Gastroesophageal sphincter (tissue), 3 donors: ENCODE data around the gene TSKU.

Source experiments
- CTCF ChIP-seq, 4 experiments: fragments of 200-600 bp in 2 of 4; fragments of 450-650 bp in 2 of 4; sonication (generic) in 1 of 4; IDR thresholded peaks; one replicate each; pipeline ENCODE4 v1.5.1; 2017 to 2019; ENCODE audit warnings: antibody characterized with exemption in 4 of 4, mild to moderate bottlenecking in 2 of 4, moderate library complexity in 2 of 4
- EP300 ChIP-seq: sonication (generic); formaldehyde crosslinking; IDR thresholded peaks from one replicate; pipeline ENCODE4 v1.6.1; 2017; ENCODE audit warnings: antibody characterized with exemption, mild to moderate bottlenecking
- POLR2A ChIP-seq, 2 donors: fragments of 450-650 bp; IDR thresholded peaks; one replicate each; pipeline ENCODE4 v1.6.1; 2017; ENCODE audit warnings: antibody characterized with exemption in 2 of 2, mild to moderate bottlenecking in 2 of 2, moderate library complexity in 1 of 2
- POLR2AphosphoS5 ChIP-seq: sonication (generic); formaldehyde crosslinking; IDR thresholded peaks from one replicate; pipeline ENCODE4 v1.6.1; 2017; ENCODE audit warnings: antibody characterized with exemption

- TF ChIP-seq CTCF (IDR thresholded peaks at IDR 0.05) (no peak), POLR2A (IDR thresholded peaks at IDR 0.05) (no peak), EP300 (no peak), POLR2AphosphoS5 (no peak)
Observed at GRCh38 chr11:76835928-76836612, 52.9 kb downstream of the TSKU start.
